Central memory CD8-positive, alpha-beta T cell (primary cell): ENCODE measurements around the gene SERTAD2.
A peak's percentile ranks its signal among the peaks of the same experiment; 100 is the strongest.

Source experiments
- ATAC-seq: fragments of 150-1000 bp; cut with Tn5 transposase; replicated peaks from 2 replicates; pipeline ENCODE4 v1.10.0; 2022; ENCODE audit warnings: mild to moderate bottlenecking, moderate FRiP score, moderate number of reproducible peaks; ENCODE audit not compliant: poor library complexity, severe bottlenecking; ENCODE audit errors: extremely low read depth
- DNase-seq, 2 donors: peaks; one replicate each; pipeline ENCODE4 v3.0.0; 2021; ENCODE audit warnings: low spot score in 2 of 2
- H3K27ac Mint-ChIP-seq: one replicate; pipeline ENCODE4 v1.8.0; 2022; ENCODE audit warnings: low read depth, mild to moderate bottlenecking, moderate library complexity, mixed read lengths
- H3K27me3 Mint-ChIP-seq: one replicate; pipeline ENCODE4 v1.8.0; 2022; ENCODE audit warnings: mixed read lengths
- H3K36me3 Mint-ChIP-seq: one replicate; pipeline ENCODE4 v1.8.0; 2022; ENCODE audit warnings: mild to moderate bottlenecking, moderate library complexity, mixed read lengths; ENCODE audit not compliant: insufficient read depth
- H3K4me1 Mint-ChIP-seq: one replicate; pipeline ENCODE4 v1.8.0; 2022; ENCODE audit warnings: mixed read lengths
- H3K4me3 Mint-ChIP-seq: one replicate; pipeline ENCODE4 v1.8.0; 2022; ENCODE audit warnings: mild to moderate bottlenecking, moderate library complexity, mixed read lengths
- H3K9me3 Mint-ChIP-seq: one replicate; pipeline ENCODE4 v1.8.0; 2022; ENCODE audit warnings: mixed read lengths

Gene SERTAD2

DNA sequence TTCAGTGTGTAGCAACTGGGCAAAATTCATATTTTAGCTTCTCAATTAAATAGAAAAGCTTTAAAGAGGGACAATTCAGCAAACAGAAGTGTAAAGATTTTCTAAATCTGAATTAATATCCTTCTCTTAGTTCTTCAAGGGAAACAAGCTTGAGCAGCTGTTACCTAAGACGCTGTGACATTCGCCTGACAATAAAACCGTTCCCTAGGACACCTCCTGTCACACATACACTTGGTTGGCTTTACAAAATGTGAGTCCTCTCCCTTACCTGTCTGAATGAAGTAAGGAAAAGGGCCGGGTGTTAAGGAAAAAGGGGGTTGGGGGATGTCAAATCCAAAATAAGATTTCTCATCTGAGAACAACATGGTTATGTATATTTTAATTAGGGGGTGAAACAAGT lies 2.1 kb downstream of the SERTAD2 start:
- no peaks in the 10 kb centered on the region for H3K9me3 Mint-ChIP-seq
- no peak for DNase-seq

DNA sequence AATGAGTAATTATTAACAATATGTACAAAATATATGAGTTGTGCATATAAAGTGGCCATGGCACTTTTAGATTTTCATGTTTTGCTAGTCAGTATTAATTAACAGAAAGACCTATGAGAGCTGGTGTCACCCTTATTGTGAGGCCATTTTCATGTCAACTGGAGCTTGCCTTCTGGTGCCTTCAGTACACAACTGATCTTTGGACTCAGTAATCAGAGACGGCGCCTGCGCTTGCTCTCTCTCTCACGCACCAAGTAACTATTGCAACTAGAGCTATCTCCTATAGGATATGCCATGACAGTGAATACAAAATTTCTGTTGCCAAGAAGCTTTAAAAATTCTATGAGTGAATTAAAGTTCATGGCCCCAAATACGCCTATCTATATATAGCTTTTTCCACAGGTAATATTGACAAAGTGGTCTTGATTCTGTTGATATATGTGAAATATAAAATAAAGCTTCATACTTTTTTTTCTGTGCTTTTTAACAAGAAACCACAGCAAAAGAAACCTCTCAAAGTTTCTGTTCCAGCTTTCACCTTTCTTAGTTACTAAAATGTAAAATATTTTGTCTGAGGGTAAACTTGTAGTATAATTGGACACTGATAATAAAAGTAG lies 2.9 kb downstream of the SERTAD2 start:
- H3K4me3 Mint-ChIP-seq, result no peak overlapping the region
- DNase-seq (no peak), ATAC-seq (no peak)
- peaks cover 46% of the 10 kb centered on the region for H3K4me1 Mint-ChIP-seq
- no peaks in the 10 kb centered on the region for H3K27me3 Mint-ChIP-seq
- H3K36me3 Mint-ChIP-seq, result peaks cover 7% of the 10 kb centered on the region
- H3K27ac Mint-ChIP-seq, result no peak overlapping the region
- H3K9me3 Mint-ChIP-seq, result no peaks in the 10 kb centered on the region

More for the DNA sequence above, 2.1 kb downstream of the SERTAD2 start:
- H3K4me1 Mint-ChIP-seq, result peaks cover 46% of the 10 kb centered on the region
- H3K27ac Mint-ChIP-seq, result no peak overlapping the region
- no peak for ATAC-seq
- H3K27me3 Mint-ChIP-seq, result no peaks in the 10 kb centered on the region
- H3K4me3 Mint-ChIP-seq, result peak overlapping the region; percentile 84
- peaks cover 7% of the 10 kb centered on the region for H3K36me3 Mint-ChIP-seq

DNA sequence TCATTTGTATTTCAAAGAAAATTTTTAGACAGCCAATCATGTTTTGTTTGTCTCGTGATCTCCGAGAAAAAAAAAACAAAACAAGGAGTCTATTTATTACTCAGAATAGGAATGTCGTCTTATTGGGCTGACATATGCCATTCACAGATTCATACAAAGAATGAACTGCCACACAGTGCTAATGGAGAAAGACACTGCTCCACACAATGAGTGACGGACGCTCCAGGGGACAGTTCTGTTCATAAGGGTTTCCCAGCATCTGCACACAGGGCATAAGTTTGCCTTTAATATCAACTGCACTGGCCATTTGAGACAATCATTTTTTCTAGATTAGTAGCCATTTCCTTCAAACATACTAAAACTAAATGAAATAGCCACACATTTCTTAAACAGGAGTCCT lies 3.4 kb downstream of the SERTAD2 start:
- no peaks in the 10 kb centered on the region for H3K9me3 Mint-ChIP-seq
- peaks cover 45% of the 10 kb centered on the region for H3K4me1 Mint-ChIP-seq
- peaks cover 7% of the 10 kb centered on the region for H3K36me3 Mint-ChIP-seq
- DNase-seq, result no peak
- no peaks in the 10 kb centered on the region for H3K27me3 Mint-ChIP-seq
- no peak overlapping the region for H3K4me3 Mint-ChIP-seq
- no peak for ATAC-seq
- no peak overlapping the region for H3K27ac Mint-ChIP-seq

DNA sequence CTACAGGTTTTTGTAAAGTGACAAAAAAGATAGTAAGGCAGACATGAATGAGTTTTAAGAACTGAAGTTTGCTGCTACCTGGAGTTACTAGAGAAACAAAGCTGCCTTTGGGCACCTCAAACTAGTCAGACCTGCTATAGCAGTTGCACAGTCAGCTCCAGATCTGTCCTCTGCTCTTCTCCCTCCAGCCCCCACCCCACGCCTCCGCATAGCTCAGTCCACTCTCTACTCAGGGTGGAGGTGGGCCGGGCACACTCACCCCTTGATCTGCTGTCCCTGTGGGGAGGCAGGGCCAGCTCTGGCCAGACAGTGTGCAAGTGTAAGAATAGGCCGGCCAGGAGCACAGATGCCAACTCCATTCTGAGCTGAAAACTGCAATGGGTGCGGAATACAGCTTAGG lies 4.1 kb downstream of the SERTAD2 start:
- ATAC-seq, result no peak
- Mint-ChIP-seq H3K36me3 (peaks cover 7% of the 10 kb centered on the region), H3K9me3 (no peaks in the 10 kb centered on the region), H3K4me1 (peaks cover 45% of the 10 kb centered on the region), H3K4me3 (no peak overlapping the region), H3K27me3 (no peaks in the 10 kb centered on the region), H3K27ac (no peak overlapping the region)
- no peak for DNase-seq

DNA sequence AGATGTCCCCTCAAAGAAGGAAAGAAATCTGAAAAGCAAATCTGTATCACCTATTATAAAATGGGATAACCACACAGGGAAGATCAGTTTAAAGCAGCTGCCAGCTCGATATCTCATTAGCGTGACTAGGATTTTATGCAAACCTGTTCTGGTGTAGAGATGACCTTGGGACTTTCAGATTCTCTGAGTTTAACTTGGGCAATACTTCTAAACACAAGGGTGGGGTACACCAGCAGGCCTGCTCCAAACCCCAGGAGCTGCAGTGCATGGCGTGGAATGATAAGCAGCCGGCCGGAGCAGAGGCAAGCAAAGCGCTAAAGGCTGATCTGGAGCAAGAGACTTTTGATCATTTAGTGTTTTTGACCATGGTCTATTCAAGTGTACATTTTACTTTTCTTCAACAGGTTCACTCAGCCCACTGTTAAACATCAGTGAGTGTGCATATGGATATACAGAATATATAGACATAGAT lies 4.7 kb downstream of the SERTAD2 start:
- Mint-ChIP-seq H3K27ac (no peak overlapping the region), H3K27me3 (no peaks in the 10 kb centered on the region), H3K4me3 (no peak overlapping the region), H3K36me3 (peaks cover 5% of the 10 kb centered on the region), H3K4me1 (peaks cover 47% of the 10 kb centered on the region), H3K9me3 (no peaks in the 10 kb centered on the region)
- DNase-seq (no peak), ATAC-seq (no peak)

DNA sequence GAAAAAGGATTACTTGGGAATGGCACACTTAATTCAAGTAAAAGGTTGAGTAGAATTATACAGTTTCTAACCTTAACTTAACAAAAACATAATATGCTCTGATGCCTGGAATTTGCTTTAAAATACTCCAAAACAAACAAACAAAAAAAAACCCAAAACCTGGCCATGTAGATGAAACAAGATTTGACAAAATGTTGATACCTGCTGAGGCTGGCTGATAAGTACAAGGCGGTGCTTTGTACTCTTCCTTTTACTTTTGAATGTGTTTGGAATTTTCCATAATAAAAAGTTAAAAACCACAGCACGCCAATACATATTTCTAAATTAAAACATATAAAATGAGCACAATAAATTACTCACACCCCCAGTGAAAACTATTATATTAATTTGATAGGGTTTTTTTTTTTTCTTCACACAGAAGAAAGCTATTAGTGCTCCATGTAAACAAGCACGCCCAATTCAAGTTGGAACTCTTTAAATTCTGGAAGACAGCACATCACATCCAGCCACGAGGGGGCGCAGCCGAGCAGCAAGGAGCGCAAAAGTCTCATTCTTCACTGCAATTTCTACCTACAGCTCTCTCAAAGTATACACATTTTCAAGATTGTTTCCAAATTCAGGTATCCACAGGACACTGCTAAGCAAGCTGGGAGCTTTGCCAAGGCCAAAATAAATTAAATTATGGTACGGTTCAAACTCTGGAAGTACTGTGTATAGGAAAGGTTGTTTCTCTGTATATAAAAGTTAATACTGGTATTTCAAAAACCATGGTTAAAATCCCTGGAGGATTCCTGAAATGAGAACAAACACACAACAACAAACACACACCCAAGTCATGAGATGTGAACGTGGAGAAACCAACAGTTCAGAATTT lies 7.5 kb downstream of the SERTAD2 start:
- H3K27me3 Mint-ChIP-seq, result no peaks in the 10 kb centered on the region
- H3K4me1 Mint-ChIP-seq, result peaks cover 42% of the 10 kb centered on the region
- no peak for ATAC-seq
- no peaks in the 10 kb centered on the region for H3K36me3 Mint-ChIP-seq
- no peak overlapping the region for H3K4me3 Mint-ChIP-seq
- peak; percentile 72 to 88 for DNase-seq
- H3K27ac Mint-ChIP-seq, result no peak overlapping the region
- no peaks in the 10 kb centered on the region for H3K9me3 Mint-ChIP-seq

DNA sequence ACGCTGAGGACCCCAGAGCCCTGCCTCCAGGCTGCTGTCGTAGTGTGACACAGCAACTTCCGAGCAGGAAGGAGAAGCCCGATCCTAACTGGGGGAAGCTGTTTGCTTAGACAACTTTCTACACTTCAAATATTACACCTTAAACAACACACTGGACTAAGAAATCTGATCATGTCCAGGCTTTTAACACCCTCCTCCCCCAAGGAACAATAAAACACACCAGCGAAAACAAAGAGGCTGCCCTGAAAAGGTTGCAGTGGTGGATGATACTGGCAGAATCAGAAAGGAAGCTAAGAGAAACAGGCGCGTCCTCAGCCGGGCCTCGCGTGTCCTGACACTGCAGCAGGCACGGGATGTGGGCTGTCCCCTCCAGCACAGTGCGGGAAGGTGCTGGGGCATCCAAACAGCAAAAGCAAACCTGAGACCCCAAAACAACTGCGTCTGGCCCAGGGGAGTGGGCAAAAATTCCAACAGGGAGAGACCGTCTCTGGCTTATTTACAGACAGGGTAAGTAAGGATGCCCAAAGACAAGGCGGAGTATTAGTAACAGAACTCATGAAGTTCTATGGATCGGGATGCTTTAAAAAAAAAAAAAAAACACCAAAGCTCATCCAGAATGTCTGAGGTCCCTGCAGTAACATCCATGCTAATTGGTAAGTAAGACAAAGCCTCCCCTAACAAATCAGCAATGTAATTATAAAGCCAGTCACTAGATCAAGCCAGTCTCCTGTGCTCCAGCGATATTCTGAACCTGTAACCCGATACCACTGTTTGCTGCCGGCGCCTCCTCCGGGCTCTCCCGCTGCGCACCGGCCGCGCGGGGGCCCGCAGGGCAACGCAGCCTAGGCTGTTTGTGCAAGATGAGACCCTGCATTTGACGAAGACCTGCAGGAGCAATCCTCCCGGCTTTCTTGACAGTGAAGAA lies 9.0 kb downstream of the SERTAD2 start:
- H3K9me3 Mint-ChIP-seq, result no peaks in the 10 kb centered on the region
- H3K4me1 Mint-ChIP-seq, result peaks cover 52% of the 10 kb centered on the region
- H3K4me3 Mint-ChIP-seq, result peak overlapping the region; percentile 76
- H3K36me3 Mint-ChIP-seq, result no peaks in the 10 kb centered on the region
- H3K27me3 Mint-ChIP-seq, result no peaks in the 10 kb centered on the region
- DNase-seq (no peak), ATAC-seq (peak; percentile 72)
- peak overlapping the region; percentile 75 for H3K27ac Mint-ChIP-seq

DNA sequence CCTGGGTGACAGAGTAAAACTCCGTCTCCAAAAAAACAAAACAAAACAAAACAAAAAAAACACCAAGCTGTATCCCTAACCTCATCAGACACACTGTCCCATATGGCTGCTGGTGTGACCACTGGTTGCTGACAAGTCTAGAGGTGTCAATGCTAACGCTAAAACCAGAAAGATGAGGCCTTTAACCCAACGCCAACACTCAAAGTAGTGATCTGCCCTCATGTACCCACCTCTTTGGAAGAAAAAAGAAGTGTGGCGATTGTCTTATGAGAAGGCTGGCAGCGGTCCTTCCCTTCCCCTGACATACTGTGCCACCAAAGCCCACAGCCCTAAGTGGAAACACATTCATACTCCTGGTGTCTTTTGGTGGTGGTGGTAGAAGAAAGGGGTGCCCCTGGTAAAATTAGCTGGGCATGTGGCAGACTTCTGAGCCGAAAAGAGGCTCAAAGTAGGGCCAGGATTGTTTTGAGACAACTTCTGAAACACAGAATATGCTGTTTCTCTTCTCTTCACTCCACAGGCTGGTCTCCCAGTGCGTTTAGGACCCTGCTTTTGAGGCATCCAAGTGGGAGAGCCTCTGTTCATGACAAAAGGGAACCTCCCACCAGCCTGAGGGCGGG lies 9.8 kb downstream of the SERTAD2 start:
- Mint-ChIP-seq H3K4me3 (peak overlapping the region; percentile 76), H3K36me3 (no peaks in the 10 kb centered on the region), H3K4me1 (peaks cover 51% of the 10 kb centered on the region), H3K27me3 (no peaks in the 10 kb centered on the region), H3K9me3 (no peaks in the 10 kb centered on the region), H3K27ac (peak overlapping the region; percentile 75)
- DNase-seq, result no peak
- ATAC-seq, result peak; percentile 11

DNA sequence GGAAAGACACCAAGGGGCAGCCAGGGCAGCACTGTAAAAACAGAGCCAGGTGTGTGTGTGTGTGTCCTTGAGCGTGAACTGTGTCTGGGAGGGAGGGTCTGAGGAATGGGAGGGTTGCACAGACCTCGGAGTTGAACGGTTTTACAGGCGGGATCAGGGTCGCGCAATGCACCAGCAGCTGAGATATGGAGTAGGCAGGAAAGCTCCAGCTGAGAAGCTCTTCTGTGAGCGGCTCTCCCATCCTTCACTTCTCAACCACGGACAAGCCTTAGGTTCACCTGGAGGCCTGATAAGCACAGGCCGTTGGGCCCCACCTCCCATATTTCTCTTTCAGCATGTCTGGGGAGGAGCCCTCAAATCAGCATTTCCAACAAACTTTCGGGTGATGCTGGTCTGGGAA lies 12.1 kb downstream of the SERTAD2 start:
- peaks cover 59% of the 10 kb centered on the region for H3K4me1 Mint-ChIP-seq
- peak overlapping the region; percentile 26 for H3K27ac Mint-ChIP-seq
- ATAC-seq (no peak), DNase-seq (no peak)
- no peaks in the 10 kb centered on the region for H3K9me3 Mint-ChIP-seq
- no peaks in the 10 kb centered on the region for H3K27me3 Mint-ChIP-seq
- H3K36me3 Mint-ChIP-seq, result peaks cover under 1% of the 10 kb centered on the region
- no peak overlapping the region for H3K4me3 Mint-ChIP-seq

DNA sequence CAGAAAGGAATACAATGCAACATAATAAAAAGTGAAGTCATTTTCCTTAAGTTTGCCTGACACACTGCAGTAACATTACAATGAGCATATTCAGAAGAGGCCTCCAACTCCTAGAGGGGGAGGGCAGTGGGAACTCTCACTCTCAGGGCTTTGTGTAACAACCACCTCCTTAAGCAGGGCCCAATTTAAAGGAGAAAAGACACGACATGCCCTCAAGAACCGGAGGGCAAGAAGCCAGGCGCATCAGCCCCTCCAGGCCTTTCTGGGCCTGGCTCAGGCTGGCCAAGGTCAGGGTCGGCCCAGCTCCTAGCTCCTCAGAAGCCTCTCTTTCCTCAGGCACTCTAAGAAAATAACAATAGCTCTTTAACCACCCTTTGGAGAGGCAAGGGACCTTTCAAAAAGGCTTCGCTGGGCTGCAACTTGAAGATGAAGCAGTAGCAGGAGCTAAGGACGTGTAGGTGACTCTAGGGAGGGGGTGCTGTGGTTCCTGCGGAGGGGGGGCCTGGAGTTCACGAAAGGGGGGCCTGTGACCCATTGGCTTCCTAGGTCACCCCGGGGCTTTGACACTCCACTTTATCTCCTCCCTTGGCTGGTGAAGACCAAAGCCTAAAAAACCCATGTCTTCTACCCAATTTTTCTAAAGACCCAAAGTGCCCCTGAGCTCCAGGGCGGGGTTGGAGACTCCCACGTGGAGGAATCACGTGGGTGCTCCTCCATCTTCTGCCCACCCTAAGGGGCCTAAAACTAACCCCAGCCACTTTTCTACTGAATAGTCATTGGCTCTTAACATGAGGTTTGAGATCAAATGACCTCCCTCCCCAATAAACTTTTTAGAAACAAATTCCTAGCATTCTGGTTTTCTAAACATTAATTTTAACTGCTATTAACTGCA lies 13.3 kb downstream of the SERTAD2 start:
- Mint-ChIP-seq H3K4me1 (peaks cover 60% of the 10 kb centered on the region), H3K9me3 (no peaks in the 10 kb centered on the region), H3K27me3 (no peaks in the 10 kb centered on the region), H3K36me3 (peaks cover 9% of the 10 kb centered on the region), H3K27ac (no peak overlapping the region), H3K4me3 (no peak overlapping the region)
- no peak for DNase-seq
- no peak for ATAC-seq

DNA sequence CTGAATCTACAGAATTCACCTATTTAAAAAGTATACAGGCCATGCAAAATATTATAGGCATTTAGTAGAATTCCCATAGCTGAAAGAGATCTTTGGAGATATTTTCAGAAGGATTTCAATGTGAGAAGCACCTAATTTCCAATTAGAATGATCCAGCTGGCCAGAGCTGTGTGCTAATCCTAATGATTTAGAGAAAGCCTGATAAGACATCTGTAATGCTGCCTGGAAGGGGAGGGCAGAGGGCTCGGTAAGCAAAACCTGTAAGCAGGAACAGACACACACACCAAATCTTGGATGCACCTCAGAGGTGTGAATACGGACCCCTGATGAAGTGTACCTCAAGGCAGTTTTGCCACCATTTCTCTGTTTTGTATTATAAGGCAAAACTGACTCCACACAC lies 14.0 kb downstream of the SERTAD2 start:
- H3K4me3 Mint-ChIP-seq, result no peak overlapping the region
- H3K36me3 Mint-ChIP-seq, result peaks cover 12% of the 10 kb centered on the region
- no peak overlapping the region for H3K27ac Mint-ChIP-seq
- H3K4me1 Mint-ChIP-seq, result peaks cover 54% of the 10 kb centered on the region
- ATAC-seq (no peak), DNase-seq (no peak)
- H3K9me3 Mint-ChIP-seq, result no peaks in the 10 kb centered on the region
- no peaks in the 10 kb centered on the region for H3K27me3 Mint-ChIP-seq
